ENCODE measurements around the gene PPP1R13B.
A peak's percentile ranks its signal among the peaks of the same experiment; 100 is the strongest.

Gene PPP1R13B

GRCh38 chr14:103729496-103730448 is 117.6 kb downstream of the PPP1R13B start:
- H3K79me1 ChIP-seq (ENCODE audit: low read depth, low read length), result peaks cover 23% of the 10 kb centered on the region
- H3K14ac ChIP-seq (ENCODE audit: low read length), result peak overlapping the region; percentile 56
- H4K91ac ChIP-seq (ENCODE audit: low read depth, low read length, poor library complexity), result no peak overlapping the region
- H2AFZ ChIP-seq (ENCODE audit: low read length), result no peak overlapping the region
- no peaks in the 10 kb centered on the region for H3K4me1 ChIP-seq (ENCODE audit: control insufficient read depth in 2 of 2, insufficient read depth in 1 of 2, low read depth in 1 of 2, low read length in 2 of 2)
- H3K4me2 ChIP-seq (ENCODE audit: insufficient read depth, low read length, poor library complexity, severe bottlenecking), result no peak overlapping the region
- no peak for DNase-seq (ENCODE audit: low spot score)
- H2BK15ac ChIP-seq (ENCODE audit: low read length), result no peak overlapping the region
- no CpG with 5 or more reads among the region's 24 CpGs for WGBS, 2 donors (ENCODE audit: extremely low coverage in 2 of 2, insufficient read length in 2 of 2, insufficient replicate concordance in 1 of 2)
- H3K4ac ChIP-seq (ENCODE audit: low read length), result no peak overlapping the region
- H3K9ac ChIP-seq (ENCODE audit: low read depth, low read length, poor library complexity), result peak overlapping the region; percentile 21
- no peak overlapping the region for H3K4me3 ChIP-seq (ENCODE audit: low read length in 2 of 2)
- H3K23ac ChIP-seq (ENCODE audit: low read depth, low read length, poor library complexity), result no peak overlapping the region
- H3K27ac ChIP-seq (replicated peaks; ENCODE audit: low read length), result no peak overlapping the region
- no peaks in the 10 kb centered on the region for H3K9me3 ChIP-seq (replicated peaks in 1 of 2; ENCODE audit: control insufficient read depth in 2 of 2, insufficient read depth in 1 of 2, low read depth in 1 of 2, low read length in 2 of 2)
- no peaks in the 10 kb centered on the region for H3K27me3 ChIP-seq (ENCODE audit: control insufficient read depth in 3 of 3, insufficient read depth in 3 of 3, low read depth in 1 of 3, low read length in 3 of 3)
- H2BK5ac ChIP-seq (ENCODE audit: low read length), result no peak overlapping the region
- H2BK12ac ChIP-seq (ENCODE audit: low read length), result no peak overlapping the region
- no peak overlapping the region for H2AK5ac ChIP-seq (ENCODE audit: low read depth, low read length)
- H2BK120ac ChIP-seq (ENCODE audit: low read depth, low read length), result no peak overlapping the region
- H3K36me3 ChIP-seq (replicated peaks in 1 of 2; ENCODE audit: control insufficient read depth in 2 of 2, insufficient read depth in 2 of 2, low read length in 2 of 2), result peaks cover 33 to 78% of the 10 kb centered on the region in 2 donors
- no peak overlapping the region for H3K18ac ChIP-seq (ENCODE audit: low read length)
- no peak overlapping the region for H4K8ac ChIP-seq (ENCODE audit: low read depth, low read length)

- Histone ChIP-seq H2BK15ac (ENCODE audit: low read length) (no peak overlapping the region), H4K91ac (ENCODE audit: low read depth, low read length, poor library complexity) (no peak overlapping the region), H3K27me3 (ENCODE audit: control insufficient read depth in 3 of 3, insufficient read depth in 3 of 3, low read depth in 1 of 3, low read length in 3 of 3) (no peaks in the 10 kb centered on the region), H2BK5ac (ENCODE audit: low read length) (no peak overlapping the region), H3K14ac (ENCODE audit: low read length) (no peak overlapping the region), H2AK5ac (ENCODE audit: low read depth, low read length) (no peak overlapping the region), H3K9me3 (replicated peaks in 1 of 2; ENCODE audit: control insufficient read depth in 2 of 2, insufficient read depth in 1 of 2, low read depth in 1 of 2, low read length in 2 of 2) (no peaks in the 10 kb centered on the region), H3K79me1 (ENCODE audit: low read depth, low read length) (peaks cover 30% of the 10 kb centered on the region), H3K4me3 (ENCODE audit: low read length in 2 of 2) (no peak overlapping the region), H4K8ac (ENCODE audit: low read depth, low read length) (no peak overlapping the region), H3K36me3 (replicated peaks in 1 of 2; ENCODE audit: control insufficient read depth in 2 of 2, insufficient read depth in 2 of 2, low read length in 2 of 2) (peaks cover 33 to 71% of the 10 kb centered on the region in 2 donors), H3K23ac (ENCODE audit: low read depth, low read length, poor library complexity) (no peak overlapping the region), H3K4me1 (ENCODE audit: control insufficient read depth in 2 of 2, insufficient read depth in 1 of 2, low read depth in 1 of 2, low read length in 2 of 2) (no peaks in the 10 kb centered on the region), H2BK12ac (ENCODE audit: low read length) (no peak overlapping the region), H3K18ac (ENCODE audit: low read length) (no peak overlapping the region), H3K4me2 (ENCODE audit: insufficient read depth, low read length, poor library complexity, severe bottlenecking) (no peak overlapping the region), H3K27ac (replicated peaks; ENCODE audit: low read length) (no peak overlapping the region), H2AFZ (ENCODE audit: low read length) (no peak overlapping the region), H3K9ac (ENCODE audit: low read depth, low read length, poor library complexity) (no peak overlapping the region), H3K4ac (ENCODE audit: low read length) (no peak overlapping the region), H2BK120ac (ENCODE audit: low read depth, low read length) (no peak overlapping the region)
- DNase-seq (ENCODE audit: low spot score), result no peak
- no CpG with 5 or more reads among the region's 12 CpGs for WGBS, 2 donors (ENCODE audit: extremely low coverage in 2 of 2, insufficient read length in 2 of 2, insufficient replicate concordance in 1 of 2)
Measured at GRCh38 chr14:103728721-103729120, 118.7 kb downstream of the PPP1R13B start.

DNA sequence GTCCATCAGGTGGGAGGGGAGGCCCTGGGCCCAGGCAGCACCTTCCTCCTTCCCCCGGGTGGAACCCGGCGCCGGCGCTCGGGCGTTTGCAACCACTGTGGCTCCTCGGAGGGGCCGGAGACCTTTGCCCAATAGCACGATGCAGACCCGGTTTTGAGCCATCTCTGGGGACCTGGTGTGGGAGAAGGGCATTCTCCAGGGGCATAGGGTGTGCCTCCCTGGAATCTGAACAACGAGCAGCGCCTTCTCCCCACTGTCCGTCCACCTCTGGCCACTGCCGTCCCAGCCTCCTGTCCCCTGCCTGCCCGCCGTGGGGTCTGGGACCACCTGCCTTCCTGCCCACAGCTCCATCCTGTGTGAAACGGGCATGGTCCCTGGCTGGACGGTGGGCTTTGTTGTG is 119.2 kb downstream of the PPP1R13B start:
- no peaks in the 10 kb centered on the region for H3K27me3 ChIP-seq (ENCODE audit: control insufficient read depth in 3 of 3, insufficient read depth in 3 of 3, low read depth in 1 of 3, low read length in 3 of 3)

GRCh38 chr14:103727313-103727980 is 119.9 kb downstream of the PPP1R13B start:
- no peak overlapping the region for H3K4me3 ChIP-seq (ENCODE audit: low read length in 2 of 2)
- no peak overlapping the region for H2BK120ac ChIP-seq (ENCODE audit: low read depth, low read length)
- peak overlapping the region; percentile 60 for H3K9ac ChIP-seq (ENCODE audit: low read depth, low read length, poor library complexity)
- H4K8ac ChIP-seq (ENCODE audit: low read depth, low read length), result peak overlapping the region; percentile 48
- H3K4me2 ChIP-seq (ENCODE audit: insufficient read depth, low read length, poor library complexity, severe bottlenecking), result no peak overlapping the region
- no peak overlapping the region for H2BK15ac ChIP-seq (ENCODE audit: low read length)
- no peak overlapping the region for H2BK5ac ChIP-seq (ENCODE audit: low read length)
- H3K23ac ChIP-seq (ENCODE audit: low read depth, low read length, poor library complexity), result peak overlapping the region; percentile 89
- H3K27ac ChIP-seq (replicated peaks; ENCODE audit: low read length), result no peak overlapping the region
- H4K91ac ChIP-seq (ENCODE audit: low read depth, low read length, poor library complexity), result peak overlapping the region; percentile 53
- H3K4me1 ChIP-seq (ENCODE audit: control insufficient read depth in 2 of 2, insufficient read depth in 1 of 2, low read depth in 1 of 2, low read length in 2 of 2), result no peaks in the 10 kb centered on the region
- no CpG with 5 or more reads among the region's 53 CpGs for WGBS, 2 donors (ENCODE audit: extremely low coverage in 2 of 2, insufficient read length in 2 of 2, insufficient replicate concordance in 1 of 2)
- H3K18ac ChIP-seq (ENCODE audit: low read length), result no peak overlapping the region
- no peaks in the 10 kb centered on the region for H3K9me3 ChIP-seq (replicated peaks in 1 of 2; ENCODE audit: control insufficient read depth in 2 of 2, insufficient read depth in 1 of 2, low read depth in 1 of 2, low read length in 2 of 2)
- no peak overlapping the region for H2AK5ac ChIP-seq (ENCODE audit: low read depth, low read length)
- H3K27me3 ChIP-seq (ENCODE audit: control insufficient read depth in 3 of 3, insufficient read depth in 3 of 3, low read depth in 1 of 3, low read length in 3 of 3), result no peaks in the 10 kb centered on the region
- H3K79me1 ChIP-seq (ENCODE audit: low read depth, low read length), result peaks cover 39% of the 10 kb centered on the region
- peak overlapping the region; percentile 11 for H3K4ac ChIP-seq (ENCODE audit: low read length)
- no peak overlapping the region for H2AFZ ChIP-seq (ENCODE audit: low read length)
- no peak overlapping the region for H3K14ac ChIP-seq (ENCODE audit: low read length)
- H3K36me3 ChIP-seq (replicated peaks in 1 of 2; ENCODE audit: control insufficient read depth in 2 of 2, insufficient read depth in 2 of 2, low read length in 2 of 2), result peaks cover 24 to 58% of the 10 kb centered on the region in 2 donors
- peak overlapping the region; percentile 46 for H2BK12ac ChIP-seq (ENCODE audit: low read length)
- no peak for DNase-seq (ENCODE audit: low spot score)

More for the DNA sequence above, 119.2 kb downstream of the PPP1R13B start:
- H3K23ac ChIP-seq (ENCODE audit: low read depth, low read length, poor library complexity), result peak overlapping the region; percentile 67
- H3K4me2 ChIP-seq (ENCODE audit: insufficient read depth, low read length, poor library complexity, severe bottlenecking), result no peak overlapping the region
- WGBS, 2 donors (ENCODE audit: extremely low coverage in 2 of 2, insufficient read length in 2 of 2, insufficient replicate concordance in 1 of 2), result no CpG with 5 or more reads among the region's 19 CpGs
- H2BK15ac ChIP-seq (ENCODE audit: low read length), result no peak overlapping the region
- H2BK120ac ChIP-seq (ENCODE audit: low read depth, low read length), result no peak overlapping the region
- no peak overlapping the region for H3K4ac ChIP-seq (ENCODE audit: low read length)
- peak overlapping the region; percentile 50 for H3K9ac ChIP-seq (ENCODE audit: low read depth, low read length, poor library complexity)
- H2BK12ac ChIP-seq (ENCODE audit: low read length), result no peak overlapping the region
- H2BK5ac ChIP-seq (ENCODE audit: low read length), result no peak overlapping the region
- no peak overlapping the region for H3K14ac ChIP-seq (ENCODE audit: low read length)
- H4K8ac ChIP-seq (ENCODE audit: low read depth, low read length), result no peak overlapping the region
- H3K9me3 ChIP-seq (replicated peaks in 1 of 2; ENCODE audit: control insufficient read depth in 2 of 2, insufficient read depth in 1 of 2, low read depth in 1 of 2, low read length in 2 of 2), result no peaks in the 10 kb centered on the region
- H3K4me1 ChIP-seq (ENCODE audit: control insufficient read depth in 2 of 2, insufficient read depth in 1 of 2, low read depth in 1 of 2, low read length in 2 of 2), result no peaks in the 10 kb centered on the region
- no peak overlapping the region for H2AK5ac ChIP-seq (ENCODE audit: low read depth, low read length)
- peaks cover 34% of the 10 kb centered on the region for H3K79me1 ChIP-seq (ENCODE audit: low read depth, low read length)
- H4K91ac ChIP-seq (ENCODE audit: low read depth, low read length, poor library complexity), result no peak overlapping the region
- no peak for DNase-seq (ENCODE audit: low spot score)
- no peak overlapping the region for H3K4me3 ChIP-seq (ENCODE audit: low read length in 2 of 2)
- no peak overlapping the region for H2AFZ ChIP-seq (ENCODE audit: low read length)
- H3K27ac ChIP-seq (replicated peaks; ENCODE audit: low read length), result no peak overlapping the region
- H3K18ac ChIP-seq (ENCODE audit: low read length), result no peak overlapping the region
- H3K36me3 ChIP-seq (replicated peaks in 1 of 2; ENCODE audit: control insufficient read depth in 2 of 2, insufficient read depth in 2 of 2, low read length in 2 of 2), result peaks cover 29 to 65% of the 10 kb centered on the region in 2 donors
